Panc1 (cell line): Measurements from ENCODE around the gene NXPH3. TPM values are rescaled to one million over a fixed set of nuclear protein-coding genes. Genes with fewer than 3 reads are reported as not detected.

ENCODE experiments used
- ATAC-seq: fragments of 200-7000 bp; cut with Tn5 transposase; 2 replicates; pipeline ENCODE4 v1.9.1; 2020; ENCODE audit warnings: mild to moderate bottlenecking, moderate library complexity
- BruUV-seq: library from RNA; stranded (reverse); fragments of 400-500 nt; replicated peaks from 2 replicates; lab custom pipeline; 2021; lab: Mats Ljungman, UMichigan
- CTCF ChIA-PET: fragments of 300-600 bp; sonication (Branson Sonifier 250); formaldehyde crosslinking; loops from one replicate; lab custom pipeline; 2022; ENCODE audit warnings: antibody characterized with exemption; lab: Charles Lee
- POLR2A ChIA-PET: fragments of 300-600 bp; sonication (Branson Sonifier 250); formaldehyde crosslinking; loops from one replicate; lab custom pipeline; 2022; ENCODE audit warnings: antibody characterized with exemption; lab: Charles Lee
- DNase-seq: peaks from one replicate; pipeline ENCODE4 v3.0.0-alpha.2; 2010; ENCODE audit warnings: low read depth, low spot score
- H3K27ac ChIP-seq: 2 replicates; pipeline ENCODE4 v1.5.1; 2011; ENCODE audit warnings: mild to moderate bottlenecking, low read length, inconsistent platforms
- H3K27me3 ChIP-seq: fragments of 200-500 bp; sonication (Bioruptor generic); 2 replicates; pipeline ENCODE4 v1.6.0; 2014; ENCODE audit warnings: low read length, inconsistent platforms; ENCODE audit not compliant: control insufficient read depth, insufficient read depth
- H3K36me3 ChIP-seq: fragments of 200-500 bp; sonication (Bioruptor generic); 2 replicates; pipeline ENCODE4 v1.5.1; 2014; ENCODE audit warnings: inconsistent platforms, mild to moderate bottlenecking, low read length, moderate library complexity; ENCODE audit not compliant: control insufficient read depth, insufficient read depth
- H3K4me1 ChIP-seq: 2 replicates; pipeline ENCODE4 v1.5.1; 2011; ENCODE audit warnings: inconsistent platforms, mild to moderate bottlenecking, low read length, moderate library complexity; ENCODE audit not compliant: control insufficient read depth, insufficient read depth
- H3K4me3 ChIP-seq, 2 experiments: 2 replicates each; pipeline ENCODE4 v1.5.1; 2011 to 2012; ENCODE audit warnings: low read depth in 2 of 2, low read length in 2 of 2, mild to moderate bottlenecking in 2 of 2, inconsistent platforms in 1 of 2, moderate library complexity in 1 of 2
- H3K9me3 ChIP-seq: fragments of 200-500 bp; sonication (Bioruptor generic); 2 replicates; pipeline ENCODE4 v1.5.1; 2014; ENCODE audit warnings: low read depth, mild to moderate bottlenecking, inconsistent platforms, low read length, moderate library complexity; ENCODE audit not compliant: control insufficient read depth, insufficient read depth
- POLR2AphosphoS5 ChIP-seq: IDR thresholded peaks from 2 replicates; pipeline ENCODE4 v1.6.1; 2012; ENCODE audit warnings: mild to moderate bottlenecking, low read depth, low read length, moderate library complexity
- SIN3A ChIP-seq: IDR thresholded peaks from 2 replicates; pipeline ENCODE4 v1.6.1; 2012; ENCODE audit warnings: low read depth, mild to moderate bottlenecking, low read length, moderate library complexity, borderline replicate concordance; ENCODE audit not compliant: insufficient read depth
- TCF7L2 ChIP-seq: IDR thresholded peaks from 2 replicates; pipeline ENCODE4 v1.6.1; 2011; ENCODE audit warnings: mild to moderate bottlenecking, low read depth, low read length, inconsistent platforms
- in situ Hi-C: cut with HindIII; loops from 2 replicates; pipeline ENCODE4 v1.10.0; 2016; ENCODE audit warnings: low sequenced_read_pairs, low pct_unique_long_range_greater_than_20kb
- intact Hi-C: fragments of 100-400 bp; cut with micrococcal nuclease; formaldehyde crosslinking; loops from one replicate; pipeline ENCODE4 v1.10.0; 2022; ENCODE audit not compliant: unreplicated experiment
- total RNA-seq: library from RNA; stranded (reverse); gene quantifications from one replicate; pipeline ENCODE4 v1.2.1, GENCODE V29; 2021; ENCODE audit not compliant: unreplicated experiment
- TF ChIP-seq, protein P1 (sequence below), 2 experiments: IDR thresholded peaks; 2 replicates each; pipeline ENCODE4 v1.6.1; 2011 to 2012; ENCODE audit warnings: low read depth in 2 of 2, control low read depth in 1 of 2, low read length in 1 of 2, mild to moderate bottlenecking in 1 of 2, moderate library complexity in 1 of 2; ENCODE audit not compliant: insufficient read depth in 1 of 2
- TF ChIP-seq, protein P2 (sequence below): fragments of 450-650 bp; IDR thresholded peaks from 2 replicates; pipeline ENCODE4 v1.5.1; 2017; ENCODE audit warnings: mild to moderate bottlenecking

The NXPH3 gene
- total RNA-seq, 1 experiment from 2014 or later = 0.57 TPM

DNA sequence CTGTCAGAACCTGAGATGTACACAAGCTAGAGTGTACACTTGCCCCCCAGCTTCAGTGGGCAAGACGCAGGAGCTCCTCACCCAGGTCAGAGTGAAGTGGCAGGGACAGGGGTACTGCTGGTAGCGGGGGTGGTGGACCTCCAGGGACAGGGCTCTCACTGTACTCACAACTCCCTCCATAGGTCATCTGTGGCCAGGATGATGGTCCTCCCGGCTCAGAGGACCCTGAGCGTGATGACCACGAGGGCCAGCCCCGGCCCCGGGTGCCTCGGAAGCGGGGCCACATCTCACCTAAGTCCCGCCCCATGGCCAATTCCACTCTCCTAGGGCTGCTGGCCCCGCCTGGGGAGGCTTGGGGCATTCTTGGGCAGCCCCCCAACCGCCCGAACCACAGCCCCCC, 2.7 kb downstream of the NXPH3 start:
- ChIA-PET POLR2A (no interaction called here), CTCF (no interaction called here)
- no peaks in the 10 kb centered on the region for H3K27me3 ChIP-seq
- no peak overlapping the region for H3K27ac ChIP-seq
- BruUV-seq = no TSS peak
- TF ChIP-seq, protein P1, sequence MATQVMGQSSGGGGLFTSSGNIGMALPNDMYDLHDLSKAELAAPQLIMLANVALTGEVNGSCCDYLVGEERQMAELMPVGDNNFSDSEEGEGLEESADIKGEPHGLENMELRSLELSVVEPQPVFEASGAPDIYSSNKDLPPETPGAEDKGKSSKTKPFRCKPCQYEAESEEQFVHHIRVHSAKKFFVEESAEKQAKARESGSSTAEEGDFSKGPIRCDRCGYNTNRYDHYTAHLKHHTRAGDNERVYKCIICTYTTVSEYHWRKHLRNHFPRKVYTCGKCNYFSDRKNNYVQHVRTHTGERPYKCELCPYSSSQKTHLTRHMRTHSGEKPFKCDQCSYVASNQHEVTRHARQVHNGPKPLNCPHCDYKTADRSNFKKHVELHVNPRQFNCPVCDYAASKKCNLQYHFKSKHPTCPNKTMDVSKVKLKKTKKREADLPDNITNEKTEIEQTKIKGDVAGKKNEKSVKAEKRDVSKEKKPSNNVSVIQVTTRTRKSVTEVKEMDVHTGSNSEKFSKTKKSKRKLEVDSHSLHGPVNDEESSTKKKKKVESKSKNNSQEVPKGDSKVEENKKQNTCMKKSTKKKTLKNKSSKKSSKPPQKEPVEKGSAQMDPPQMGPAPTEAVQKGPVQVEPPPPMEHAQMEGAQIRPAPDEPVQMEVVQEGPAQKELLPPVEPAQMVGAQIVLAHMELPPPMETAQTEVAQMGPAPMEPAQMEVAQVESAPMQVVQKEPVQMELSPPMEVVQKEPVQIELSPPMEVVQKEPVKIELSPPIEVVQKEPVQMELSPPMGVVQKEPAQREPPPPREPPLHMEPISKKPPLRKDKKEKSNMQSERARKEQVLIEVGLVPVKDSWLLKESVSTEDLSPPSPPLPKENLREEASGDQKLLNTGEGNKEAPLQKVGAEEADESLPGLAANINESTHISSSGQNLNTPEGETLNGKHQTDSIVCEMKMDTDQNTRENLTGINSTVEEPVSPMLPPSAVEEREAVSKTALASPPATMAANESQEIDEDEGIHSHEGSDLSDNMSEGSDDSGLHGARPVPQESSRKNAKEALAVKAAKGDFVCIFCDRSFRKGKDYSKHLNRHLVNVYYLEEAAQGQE (IDR thresholded peaks at IDR 0.05; ENCODE audit: insufficient read depth in 1 of 2, low read depth in 2 of 2, low read length in 1 of 2) = no peak
- TF ChIP-seq TCF7L2 (no peak), SIN3A (no peak), POLR2AphosphoS5 (no peak)
- TF ChIP-seq, protein P2, sequence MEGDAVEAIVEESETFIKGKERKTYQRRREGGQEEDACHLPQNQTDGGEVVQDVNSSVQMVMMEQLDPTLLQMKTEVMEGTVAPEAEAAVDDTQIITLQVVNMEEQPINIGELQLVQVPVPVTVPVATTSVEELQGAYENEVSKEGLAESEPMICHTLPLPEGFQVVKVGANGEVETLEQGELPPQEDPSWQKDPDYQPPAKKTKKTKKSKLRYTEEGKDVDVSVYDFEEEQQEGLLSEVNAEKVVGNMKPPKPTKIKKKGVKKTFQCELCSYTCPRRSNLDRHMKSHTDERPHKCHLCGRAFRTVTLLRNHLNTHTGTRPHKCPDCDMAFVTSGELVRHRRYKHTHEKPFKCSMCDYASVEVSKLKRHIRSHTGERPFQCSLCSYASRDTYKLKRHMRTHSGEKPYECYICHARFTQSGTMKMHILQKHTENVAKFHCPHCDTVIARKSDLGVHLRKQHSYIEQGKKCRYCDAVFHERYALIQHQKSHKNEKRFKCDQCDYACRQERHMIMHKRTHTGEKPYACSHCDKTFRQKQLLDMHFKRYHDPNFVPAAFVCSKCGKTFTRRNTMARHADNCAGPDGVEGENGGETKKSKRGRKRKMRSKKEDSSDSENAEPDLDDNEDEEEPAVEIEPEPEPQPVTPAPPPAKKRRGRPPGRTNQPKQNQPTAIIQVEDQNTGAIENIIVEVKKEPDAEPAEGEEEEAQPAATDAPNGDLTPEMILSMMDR = no peak
- no peaks in the 10 kb centered on the region for H3K9me3 ChIP-seq
- peaks cover 11% of the 10 kb centered on the region for H3K4me1 ChIP-seq
- intact Hi-C loops = loop anchor here (10.0 kb wide), 1 partner anchor 276 kb away; no protein-coding TSS in a partner anchor
- no peak for ATAC-seq
- DNase-seq = no peak
- in situ Hi-C loops = no loop called here
- H3K4me3 ChIP-seq = no peak overlapping the region
- no peaks in the 10 kb centered on the region for H3K36me3 ChIP-seq

- Histone ChIP-seq H3K9me3 (no peaks in the 10 kb centered on the region), H3K27ac (no peak overlapping the region), H3K4me1 (peaks cover 11% of the 10 kb centered on the region), H3K36me3 (no peaks in the 10 kb centered on the region), H3K4me3 (no peak overlapping the region), H3K27me3 (no peaks in the 10 kb centered on the region)
- BruUV-seq = no TSS peak
- no peak for TF ChIP-seq SIN3A
- TF ChIP-seq, protein P2 = no peak
- TF ChIP-seq POLR2AphosphoS5 = no peak
- no peak for TF ChIP-seq TCF7L2
- TF ChIP-seq, protein P1 (IDR thresholded peaks at IDR 0.05; ENCODE audit: insufficient read depth in 1 of 2, low read depth in 2 of 2, low read length in 1 of 2) = no peak
- intact Hi-C loops = loop anchor here (10.0 kb wide), 1 partner anchor 276 kb away; no protein-coding TSS in a partner anchor
- in situ Hi-C loops = no loop called here
- DNase-seq = no peak
- CTCF ChIA-PET = interaction anchor here (0.6 kb wide), 1 partner anchor 98 kb away, joined by 6 read pairs; no protein-coding TSS in a partner anchor
- POLR2A ChIA-PET = no interaction called here
- no peak for ATAC-seq
Observed at GRCh38 chr17:49578952-49579500, 3.4 kb downstream of the NXPH3 start.
